Epithelial cell of prostate (primary cell): Measurements from ENCODE around the gene WASHC2A.
A peak's percentile ranks its signal among the peaks of the same experiment; 100 is the strongest.
"Not testable (repeated sequence)": the region's sequence is repeated elsewhere in the genome, so short reads cannot be mapped to it uniquely, and the experiment has no call there.

Experiments
- DNase-seq: peaks from one replicate; pipeline ENCODE4 v3.0.0-alpha.2; 2011; ENCODE audit warnings: low read depth, low spot score
- H3K27ac ChIP-seq: fragments of 450-650 bp; 2 replicates; pipeline ENCODE4 v1.5.1; 2017; ENCODE audit warnings: mild to moderate bottlenecking

The WASHC2A gene, protein sequence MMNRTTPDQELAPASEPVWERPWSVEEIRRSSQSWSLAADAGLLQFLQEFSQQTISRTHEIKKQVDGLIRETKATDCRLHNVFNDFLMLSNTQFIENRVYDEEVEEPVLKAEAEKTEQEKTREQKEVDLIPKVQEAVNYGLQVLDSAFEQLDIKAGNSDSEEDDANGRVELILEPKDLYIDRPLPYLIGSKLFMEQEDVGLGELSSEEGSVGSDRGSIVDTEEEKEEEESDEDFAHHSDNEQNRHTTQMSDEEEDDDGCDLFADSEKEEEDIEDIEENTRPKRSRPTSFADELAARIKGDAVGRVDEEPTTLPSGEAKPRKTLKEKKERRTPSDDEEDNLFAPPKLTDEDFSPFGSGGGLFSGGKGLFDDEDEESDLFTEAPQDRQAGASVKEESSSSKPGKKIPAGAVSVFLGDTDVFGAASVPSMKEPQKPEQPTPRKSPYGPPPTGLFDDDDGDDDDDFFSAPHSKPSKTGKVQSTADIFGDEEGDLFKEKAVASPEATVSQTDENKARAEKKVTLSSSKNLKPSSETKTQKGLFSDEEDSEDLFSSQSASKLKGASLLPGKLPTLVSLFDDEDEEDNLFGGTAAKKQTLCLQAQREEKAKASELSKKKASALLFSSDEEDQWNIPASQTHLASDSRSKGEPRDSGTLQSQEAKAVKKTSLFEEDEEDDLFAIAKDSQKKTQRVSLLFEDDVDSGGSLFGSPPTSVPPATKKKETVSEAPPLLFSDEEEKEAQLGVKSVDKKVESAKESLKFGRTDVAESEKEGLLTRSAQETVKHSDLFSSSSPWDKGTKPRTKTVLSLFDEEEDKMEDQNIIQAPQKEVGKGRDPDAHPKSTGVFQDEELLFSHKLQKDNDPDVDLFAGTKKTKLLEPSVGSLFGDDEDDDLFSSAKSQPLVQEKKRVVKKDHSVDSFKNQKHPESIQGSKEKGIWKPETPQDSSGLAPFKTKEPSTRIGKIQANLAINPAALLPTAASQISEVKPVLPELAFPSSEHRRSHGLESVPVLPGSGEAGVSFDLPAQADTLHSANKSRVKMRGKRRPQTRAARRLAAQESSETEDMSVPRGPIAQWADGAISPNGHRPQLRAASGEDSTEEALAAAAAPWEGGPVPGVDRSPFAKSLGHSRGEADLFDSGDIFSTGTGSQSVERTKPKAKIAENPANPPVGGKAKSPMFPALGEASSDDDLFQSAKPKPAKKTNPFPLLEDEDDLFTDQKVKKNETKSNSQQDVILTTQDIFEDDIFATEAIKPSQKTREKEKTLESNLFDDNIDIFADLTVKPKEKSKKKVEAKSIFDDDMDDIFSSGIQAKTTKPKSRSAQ (N-terminal part only)

GRCh38 chr10:50067546-50068351, at the start of gene WASHC2A:
WASHC2A (plus strand) TSS chr10:50067954; CDS start chr10:50068006, 52 bp downstream.
- not testable (repeated sequence) for DNase-seq, H3K27ac ChIP-seq

- not testable (repeated sequence) for DNase-seq, H3K27ac ChIP-seq
These were observed 48.5 kb upstream of the WASHC2A start for GRCh38 chr10:50019279-50019678.

DNA sequence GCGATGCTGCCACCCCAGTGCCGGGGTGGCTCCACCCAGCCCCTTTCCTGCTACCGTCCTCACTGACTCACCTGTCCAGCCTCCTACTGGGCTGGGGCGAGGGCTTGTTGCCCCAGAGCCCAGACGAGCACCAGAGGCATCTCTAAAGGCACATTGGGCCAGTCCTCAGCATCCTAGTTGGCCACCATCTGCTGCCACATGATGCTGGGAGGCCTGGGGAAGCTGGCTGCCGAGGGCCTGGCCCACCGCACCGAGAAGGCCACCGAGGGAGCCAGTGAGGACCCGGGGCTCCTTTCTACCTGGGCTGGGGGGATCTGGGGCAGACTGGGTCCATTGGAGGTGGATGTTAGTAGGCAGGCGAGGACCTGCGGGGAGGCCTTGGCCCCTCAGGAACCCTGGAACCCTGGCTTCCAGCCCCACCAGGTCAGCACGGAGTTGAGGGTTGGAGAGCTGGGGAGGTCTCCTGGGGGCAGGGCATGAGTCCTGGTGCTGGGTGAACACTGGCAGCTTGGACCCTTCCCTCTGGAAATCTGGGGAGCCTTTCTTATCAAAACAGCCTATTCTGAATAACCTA, 47.2 kb upstream of the WASHC2A start:
- not testable (repeated sequence) for H3K27ac ChIP-seq, DNase-seq

GRCh38 chr10:50021646-50022045, 46.1 kb upstream of the WASHC2A start:
- DNase-seq = no peak

DNA sequence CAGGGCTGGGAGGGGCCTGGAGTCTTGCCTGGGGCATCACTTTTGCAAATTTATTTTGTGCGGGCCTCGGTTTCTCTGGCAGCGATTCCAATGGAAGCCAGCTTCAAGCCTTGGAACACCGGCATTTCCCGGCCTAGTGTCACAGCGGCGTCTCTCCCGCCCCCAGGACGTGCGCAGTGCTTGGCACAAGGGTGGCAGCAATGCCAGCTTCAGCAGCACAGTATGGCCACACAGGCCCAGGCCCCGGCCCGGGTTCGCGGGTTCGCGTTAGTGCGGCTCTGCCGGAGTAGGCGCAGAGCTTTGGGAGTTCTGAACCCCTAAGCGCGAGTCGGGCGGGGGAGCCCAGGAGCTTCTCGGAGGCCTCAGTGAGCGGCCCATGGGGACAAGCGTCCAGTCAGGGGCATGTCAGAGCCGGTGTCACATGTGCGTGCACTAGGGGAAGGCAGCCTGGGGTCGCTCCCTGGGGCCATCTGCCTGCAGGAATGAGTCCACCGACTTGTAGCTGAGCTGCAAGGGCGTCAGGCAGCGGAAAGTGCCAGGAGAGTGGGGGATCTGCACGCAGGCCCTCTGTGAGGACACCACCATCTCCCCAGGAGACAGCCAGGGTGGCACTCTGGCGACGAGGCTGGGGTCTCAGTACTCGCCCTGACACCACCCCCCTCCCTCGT, 42.9 kb upstream of the WASHC2A start:
- H3K27ac ChIP-seq, DNase-seq: not testable (repeated sequence)

More at GRCh38 chr10:50021646-50022045, 46.1 kb upstream of the WASHC2A start:
- H3K27ac ChIP-seq = no peak overlapping the region

DNA sequence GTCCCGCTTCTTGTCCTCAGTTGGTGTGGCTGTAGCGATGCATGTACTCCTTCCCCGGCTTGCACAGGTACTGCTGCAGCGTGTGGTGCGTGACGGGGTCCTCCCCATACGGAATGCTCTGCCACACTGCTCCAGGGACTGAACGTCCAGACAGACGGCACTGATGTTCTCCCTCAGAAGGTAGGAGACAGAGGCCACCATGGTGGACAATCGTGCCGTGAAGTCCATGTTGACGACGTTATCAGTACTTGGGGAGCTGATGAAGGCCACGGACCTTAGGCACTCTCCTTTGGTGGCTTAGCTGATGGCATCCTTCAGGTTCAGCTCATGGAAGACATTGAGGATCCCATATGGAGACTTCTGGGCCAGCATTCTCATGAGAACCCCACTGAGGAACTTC, 42.1 kb upstream of the WASHC2A start:
- DNase-seq = no peak
- no peak overlapping the region for H3K27ac ChIP-seq

DNA sequence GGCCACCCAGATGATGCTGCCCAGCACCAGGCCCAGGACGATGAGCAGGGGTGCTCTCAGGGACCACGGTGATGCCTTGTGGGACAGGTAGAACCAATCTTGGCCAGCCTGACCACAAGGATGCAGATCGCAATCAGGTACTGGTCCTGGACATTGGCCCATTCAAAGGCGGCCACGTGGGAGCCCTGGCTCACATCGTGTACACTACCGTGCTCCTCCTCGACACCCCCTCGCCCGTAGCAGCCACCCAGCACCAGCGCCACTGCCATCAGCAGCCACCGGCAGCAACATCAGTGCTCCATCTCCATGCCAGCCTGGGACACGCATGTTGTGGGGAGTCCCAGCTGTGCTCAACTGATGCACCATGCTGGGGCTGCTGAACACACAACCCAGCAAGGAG, 40.6 kb upstream of the WASHC2A start:
- no peak overlapping the region for H3K27ac ChIP-seq
- no peak for DNase-seq

DNA sequence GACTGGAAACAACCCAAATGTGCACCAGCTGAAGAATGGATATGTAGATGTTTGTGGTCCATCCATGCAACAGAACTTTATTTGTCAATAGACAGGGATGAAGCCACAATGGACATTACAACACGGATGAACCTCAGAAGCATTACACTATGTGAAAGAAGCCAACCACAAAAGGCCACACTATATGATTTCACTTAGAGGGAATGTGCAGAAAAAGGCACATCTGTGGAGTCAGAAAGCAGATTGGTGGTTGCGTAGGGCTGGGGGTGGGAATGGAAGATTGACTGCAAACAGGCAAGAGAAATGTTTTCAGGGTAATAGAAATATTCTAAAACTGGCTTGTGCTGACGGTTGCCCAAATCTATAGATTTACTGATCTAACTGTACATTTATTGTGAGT, 34.3 kb upstream of the WASHC2A start:
- no peak for DNase-seq

DNA sequence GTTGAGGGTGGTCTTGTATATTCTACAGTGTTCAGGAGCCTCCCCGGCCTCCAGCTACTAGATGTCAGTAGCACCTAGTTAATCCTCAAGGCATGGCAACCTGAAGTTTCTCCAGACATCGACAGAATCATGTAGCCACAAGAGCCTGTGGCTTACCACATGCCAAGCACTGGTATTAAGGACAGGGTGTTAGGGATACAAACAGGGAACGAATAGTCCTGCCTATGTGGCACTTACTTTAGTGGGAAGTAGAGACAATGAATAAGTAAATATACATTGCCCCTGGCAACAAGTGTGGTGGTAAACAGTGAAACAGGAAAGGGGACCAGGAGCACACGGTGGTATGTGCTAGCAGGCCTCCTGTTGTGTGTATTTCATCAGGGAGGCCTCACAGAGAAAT, 32.4 kb upstream of the WASHC2A start:
- H3K27ac ChIP-seq, DNase-seq: not testable (repeated sequence)

More for the DNA sequence above, 34.3 kb upstream of the WASHC2A start:
- H3K27ac ChIP-seq = no peak overlapping the region

GRCh38 chr10:50044941-50045664, 22.7 kb upstream of the WASHC2A start:
- no peak overlapping the region for H3K27ac ChIP-seq
- peak; percentile 34 for DNase-seq

- DNase-seq, H3K27ac ChIP-seq: not testable (repeated sequence)
These were observed 21.3 kb upstream of the WASHC2A start for GRCh38 chr10:50046457-50046856.

DNA sequence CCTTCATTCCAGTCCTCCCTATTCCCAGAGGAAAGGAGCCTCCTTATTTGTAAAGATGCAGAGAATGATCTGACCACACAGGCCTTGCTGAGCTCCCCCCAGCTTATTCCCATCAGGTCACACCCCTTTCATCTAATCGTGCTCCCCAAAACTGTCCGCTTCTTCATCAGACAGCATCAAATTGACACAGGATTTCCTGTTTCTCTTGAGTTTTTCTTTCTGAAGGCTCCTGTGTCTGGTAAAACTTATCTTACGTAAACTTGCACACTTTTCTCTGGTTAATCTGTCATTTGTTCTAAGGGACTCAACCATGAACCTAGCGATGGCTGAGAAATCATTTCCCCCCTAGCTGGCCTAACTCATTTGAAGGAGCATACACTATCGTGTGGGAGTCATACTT, 20.2 kb upstream of the WASHC2A start:
- not testable (repeated sequence) for H3K27ac ChIP-seq, DNase-seq

DNA sequence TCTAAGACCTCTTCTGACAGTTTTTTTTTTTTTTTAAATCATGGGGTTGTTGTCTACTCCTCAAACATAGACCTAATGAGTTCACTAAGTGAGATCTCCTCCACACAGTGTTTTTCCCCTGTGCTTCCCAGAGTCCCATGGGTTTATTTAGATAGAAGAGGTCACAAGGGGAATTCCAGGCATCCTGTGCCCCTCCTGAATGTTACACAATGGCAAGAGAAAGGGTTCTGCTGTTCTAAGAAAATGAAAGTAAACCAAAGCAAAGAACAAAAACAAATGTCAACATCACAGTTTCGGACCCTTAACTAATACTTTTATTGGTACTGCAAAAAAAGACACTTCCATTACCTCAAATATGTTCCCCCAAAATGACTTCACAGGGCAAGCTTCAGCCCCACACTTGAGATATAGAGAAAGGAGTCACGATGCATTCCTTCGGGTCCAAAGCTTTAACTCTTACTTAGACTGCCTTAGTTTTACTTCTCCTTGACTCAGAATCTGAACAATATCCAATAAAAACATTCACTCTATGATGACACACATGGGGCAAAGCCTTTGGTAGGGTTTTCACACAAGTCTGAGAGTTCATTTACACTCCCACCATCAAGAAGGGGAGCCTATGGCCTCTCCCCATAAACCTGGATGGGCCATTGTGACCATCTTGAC, 15.6 kb upstream of the WASHC2A start:
- H3K27ac ChIP-seq, DNase-seq: not testable (repeated sequence)

DNA sequence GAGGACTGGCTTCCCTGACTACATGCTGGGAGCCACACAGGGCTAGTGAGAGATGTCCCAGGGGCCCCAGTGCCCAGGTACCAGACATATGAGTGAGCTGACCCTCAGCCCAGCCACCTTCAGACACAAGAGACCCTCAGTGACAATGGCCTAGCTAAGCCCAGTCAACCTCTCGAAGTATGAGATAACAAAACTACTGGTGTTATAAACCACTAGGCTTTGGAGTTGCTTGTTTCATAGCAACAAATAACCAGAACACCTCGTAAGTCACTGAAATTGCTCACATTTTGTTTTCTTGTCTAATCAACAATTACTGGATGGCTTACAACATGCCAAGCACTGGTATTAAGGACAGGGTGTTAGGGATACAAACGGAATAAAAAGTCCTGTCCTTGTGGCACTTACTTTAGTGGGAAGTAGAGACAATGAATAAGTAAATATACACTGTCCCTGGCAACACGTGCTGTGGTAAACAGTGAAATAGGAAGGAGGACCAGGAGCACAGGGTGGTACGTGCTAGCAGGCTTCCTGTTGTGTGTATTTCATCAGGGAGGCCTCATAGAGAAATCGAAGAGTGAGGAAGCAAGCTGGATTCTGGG, 14.9 kb upstream of the WASHC2A start:
- not testable (repeated sequence) for H3K27ac ChIP-seq, DNase-seq

DNA sequence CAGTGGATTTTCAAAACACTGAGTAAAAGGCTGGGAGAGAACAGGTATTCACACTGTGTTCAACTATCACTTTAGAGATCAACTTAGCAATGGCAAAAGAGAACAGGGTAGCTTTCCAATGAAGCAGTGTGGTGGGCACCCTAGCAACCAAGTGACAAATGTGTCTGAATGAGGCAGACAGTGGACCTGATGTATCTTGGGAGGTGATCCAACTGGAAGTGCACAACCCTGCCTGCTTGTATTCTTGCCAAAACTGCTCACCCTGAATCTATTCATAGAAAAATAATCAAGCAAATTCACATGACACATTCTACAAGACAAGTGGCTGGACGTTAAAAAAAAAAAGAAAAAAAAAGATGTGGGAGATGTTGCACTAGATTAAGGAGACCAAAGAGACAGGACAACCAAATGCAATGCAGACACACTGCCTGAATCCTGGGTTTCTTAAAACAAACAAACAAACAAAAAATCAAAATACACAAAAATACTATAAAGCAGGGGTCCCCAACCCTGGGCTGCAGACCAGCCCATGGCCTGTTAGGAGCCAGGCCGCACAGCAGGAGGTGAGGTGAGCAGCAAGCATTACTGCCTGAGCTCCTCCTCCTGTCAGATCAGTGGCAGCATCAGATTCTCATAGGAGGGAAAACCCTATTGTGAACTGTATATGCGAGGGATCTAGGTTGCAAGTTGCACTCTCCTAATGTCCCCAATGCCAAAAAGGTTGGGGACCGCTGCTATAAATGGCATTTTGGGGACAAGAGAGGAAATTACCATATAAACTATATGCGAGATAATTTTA, 12.1 kb upstream of the WASHC2A start:
- DNase-seq = not testable (repeated sequence)

GRCh38 chr10:50056654-50057053, 11.1 kb upstream of the WASHC2A start:
- not testable (repeated sequence) for H3K27ac ChIP-seq, DNase-seq

More for the DNA sequence above, 12.1 kb upstream of the WASHC2A start:
- H3K27ac ChIP-seq = not testable (repeated sequence)
